ENCODE measurements around the gene TBC1D12.

GRCh38 chr10:94432443-94432842 lies 30.1 kb downstream of the TBC1D12 start:
- TF ChIP-seq POLR2A (IDR thresholded peaks at IDR 0.05) = no peak
- TF ChIP-seq CTCF (IDR thresholded peaks at IDR 0.05) = no peak
